H1 (cell line): ENCODE data around the gene MS4A3. TPM values are rescaled to one million over a fixed set of nuclear protein-coding genes. Genes with fewer than 3 reads are reported as not detected.

Experiments
- CTCF ChIA-PET: fragments of 300-600 bp; sonication (Branson Sonifier 250); formaldehyde crosslinking; loops from one replicate; lab custom pipeline; 2021; ENCODE audit not compliant: partially characterized antibody; lab: Charles Lee
- POLR2A ChIA-PET: fragments of 300-600 bp; sonication (Branson Sonifier 250); formaldehyde crosslinking; loops from one replicate; lab custom pipeline; 2021; ENCODE audit warnings: inconsistent platforms; ENCODE audit not compliant: partially characterized antibody; lab: Charles Lee
- DNase-seq, 2 experiments: peaks; one replicate each; pipeline versions ENCODE4 v3.0.0 to v3.0.0-alpha.2; 2010 to 2022; ENCODE audit warnings: low spot score in 2 of 2, low read depth in 1 of 2, mixed read lengths in 1 of 2
- FAIRE-seq: peaks from 2 replicates; lab custom pipeline; 2011; peaks lifted over from hg19 to GRCh38; lab: Jason Lieb, UNC
- H2AFZ ChIP-seq: 2 replicates; pipeline ENCODE4 v1.8.1; 2012; ENCODE audit warnings: low read length, inconsistent platforms
- H2AK5ac ChIP-seq: 2 replicates; pipeline ENCODE4 v1.6.1; 2013; ENCODE audit warnings: low read depth, low read length
- H2BK120ac ChIP-seq: replicated peaks from 2 replicates; pipeline ENCODE3; 2013; ENCODE audit warnings: low read depth, low read length, inconsistent platforms
- H2BK12ac ChIP-seq: 2 replicates; pipeline ENCODE4 v1.6.1; 2013; ENCODE audit warnings: low read depth, low read length
- H2BK15ac ChIP-seq: 2 replicates; pipeline ENCODE4 v1.6.1; 2013; ENCODE audit warnings: low read length
- H2BK20ac ChIP-seq: 2 replicates; pipeline ENCODE4 v1.6.1; 2013; ENCODE audit warnings: low read length
- H2BK5ac ChIP-seq: 2 replicates; pipeline ENCODE4 v1.6.1; 2013; ENCODE audit warnings: low read depth, low read length
- H3K14ac ChIP-seq: 2 replicates; pipeline ENCODE4 v1.6.1; 2013; ENCODE audit warnings: inconsistent platforms; ENCODE audit not compliant: insufficient read length
- H3K18ac ChIP-seq: 2 replicates; pipeline ENCODE4 v1.6.1; 2013; ENCODE audit warnings: low read length; ENCODE audit errors: extremely low read depth
- H3K23ac ChIP-seq: 2 replicates; pipeline ENCODE4 v1.6.1; 2013; ENCODE audit warnings: inconsistent platforms; ENCODE audit not compliant: insufficient read length
- H3K23me2 ChIP-seq: 2 replicates; pipeline ENCODE4 v1.6.1; 2013; ENCODE audit warnings: low read depth, low read length
- H3K27ac ChIP-seq: 2 replicates; pipeline ENCODE4 v1.6.1; 2011; ENCODE audit warnings: low read depth, low read length, inconsistent platforms
- H3K27me3 ChIP-seq, 4 experiments: replicated peaks in 1 of 4; 1 replicate in 1 of 4; 2 replicates in 3 of 4; pipeline versions ENCODE4 v1.6.1 to v1.8.1; 2011 to 2013; ENCODE audit warnings: low read length in 3 of 4, mild to moderate bottlenecking in 3 of 4, inconsistent platforms in 2 of 4, mixed read lengths in 2 of 4, moderate library complexity in 1 of 4; ENCODE audit not compliant: control insufficient read depth in 3 of 4, insufficient read depth in 3 of 4; ENCODE audit errors: extremely low read depth in 1 of 4
- H3K36me3 ChIP-seq, 4 experiments: 2 replicates each; pipeline versions ENCODE4 v1.6.1 to v1.8.1; 2011 to 2013; ENCODE audit warnings: mild to moderate bottlenecking in 4 of 4, low read length in 3 of 4, moderate library complexity in 2 of 4, control low read depth in 1 of 4, inconsistent platforms in 1 of 4; ENCODE audit not compliant: insufficient read depth in 4 of 4, control insufficient read depth in 2 of 4
- H3K4ac ChIP-seq: replicated peaks from 2 replicates; pipeline ENCODE3; 2013; ENCODE audit warnings: low read length, low read depth, mixed read lengths, inconsistent platforms; ENCODE audit not compliant: insufficient read length
- H3K4me1 ChIP-seq, 4 experiments: replicated peaks in 1 of 4; 1 replicate in 1 of 4; 2 replicates in 3 of 4; pipeline versions ENCODE4 v1.6.1 to v1.8.1; 2011 to 2013; ENCODE audit warnings: low read length in 3 of 4, inconsistent platforms in 2 of 4, mixed read lengths in 1 of 4; ENCODE audit not compliant: insufficient read depth in 4 of 4, control insufficient read depth in 3 of 4
- H3K4me2 ChIP-seq, 2 experiments: 2 replicates each; pipeline versions ENCODE4 v1.6.1 to v1.8.1; 2011 to 2013; ENCODE audit warnings: low read depth in 2 of 2, low read length in 2 of 2, control low read depth in 1 of 2, inconsistent platforms in 1 of 2, mild to moderate bottlenecking in 1 of 2; ENCODE audit not compliant: insufficient read depth in 1 of 2
- H3K4me3 ChIP-seq, 4 experiments: fragments of 200-600, 300-600 bp in 1 of 4; sonication (generic), shearing (Covaris generic), sonication (Bioruptor Twin) in 1 of 4; 2 replicates each; pipeline versions ENCODE4 v1.5.1 to v1.8.1; 2011 to 2016; ENCODE audit warnings: low read length in 4 of 4, low read depth in 3 of 4, control low read depth in 2 of 4, inconsistent platforms in 2 of 4, mild to moderate bottlenecking in 2 of 4, mixed read lengths in 1 of 4, moderate library complexity in 1 of 4; ENCODE audit not compliant: insufficient read depth in 2 of 4; ENCODE audit errors: extremely low read depth in 1 of 4
- H3K56ac ChIP-seq: replicated peaks from 2 replicates; pipeline ENCODE3; 2013; ENCODE audit warnings: low read depth, mild to moderate bottlenecking, mixed read lengths, low read length, inconsistent platforms; ENCODE audit not compliant: insufficient read length
- H3K79me1 ChIP-seq: 2 replicates; pipeline ENCODE4 v1.6.1; 2013; ENCODE audit warnings: low read depth, low read length, control low read depth
- H3K79me2 ChIP-seq, 2 experiments: 2 replicates each; pipeline versions ENCODE4 v1.6.1 to v1.8.1; 2012 to 2013; ENCODE audit warnings: low read length in 2 of 2, mild to moderate bottlenecking in 2 of 2, inconsistent platforms in 1 of 2; ENCODE audit not compliant: insufficient read depth in 2 of 2, control insufficient read depth in 1 of 2
- H3K9ac ChIP-seq, 4 experiments: replicated peaks in 1 of 4; 1 replicate in 1 of 4; 2 replicates in 3 of 4; pipeline versions ENCODE4 v1.6.1 to v1.8.1; 2011 to 2013; ENCODE audit warnings: low read depth in 3 of 4, low read length in 3 of 4, control low read depth in 2 of 4, mild to moderate bottlenecking in 2 of 4, moderate library complexity in 2 of 4, inconsistent platforms in 1 of 4; ENCODE audit errors: extremely low read depth in 1 of 4
- H3K9me3 ChIP-seq, 2 experiments: 2 replicates each; pipeline versions ENCODE4 v1.6.1 to v1.8.1; 2012 to 2013; ENCODE audit warnings: mild to moderate bottlenecking in 2 of 2, moderate library complexity in 2 of 2, control low read depth in 1 of 2, inconsistent platforms in 1 of 2, low read depth in 1 of 2, low read length in 1 of 2, mixed read lengths in 1 of 2; ENCODE audit not compliant: insufficient read depth in 2 of 2
- H4K20me1 ChIP-seq, 2 experiments: replicated peaks in 1 of 2; 2 replicates each; pipeline versions ENCODE3 to v1.8.1; 2011 to 2013; ENCODE audit warnings: inconsistent platforms in 2 of 2, low read length in 2 of 2, mild to moderate bottlenecking in 1 of 2; ENCODE audit not compliant: insufficient read depth in 2 of 2, control insufficient read depth in 1 of 2
- H4K5ac ChIP-seq: 2 replicates; pipeline ENCODE4 v1.6.1; 2013; ENCODE audit warnings: low read length, low read depth, mixed read lengths, inconsistent platforms; ENCODE audit not compliant: insufficient read length
- H4K8ac ChIP-seq: 2 replicates; pipeline ENCODE4 v1.8.0; 2013; ENCODE audit warnings: mild to moderate bottlenecking, moderate library complexity, low read length, inconsistent platforms; ENCODE audit not compliant: insufficient read depth; ENCODE audit errors: extremely low read depth
- H4K91ac ChIP-seq: replicated peaks from 2 replicates; pipeline ENCODE3; 2013; ENCODE audit warnings: low read length, mixed read lengths, inconsistent platforms; ENCODE audit not compliant: insufficient read length
- ATF3 ChIP-seq: IDR thresholded peaks from 2 replicates; pipeline ENCODE4 v1.6.1; 2011; ENCODE audit warnings: low read depth, mild to moderate bottlenecking, low read length; ENCODE audit not compliant: insufficient read depth
- CEBPB ChIP-seq: IDR thresholded peaks from 2 replicates; pipeline ENCODE4 v1.6.1; 2012; ENCODE audit warnings: low read depth, low read length
- E2F6 ChIP-seq: IDR thresholded peaks from 2 replicates; pipeline ENCODE4 v1.6.1; 2012; ENCODE audit warnings: inconsistent platforms
- EGR1 ChIP-seq: IDR thresholded peaks from 2 replicates; pipeline ENCODE4 v1.6.1; 2011; ENCODE audit warnings: low read depth, low read length, borderline replicate concordance
- JUND ChIP-seq: IDR thresholded peaks from 2 replicates; pipeline ENCODE4 v1.6.1; 2011; ENCODE audit warnings: mild to moderate bottlenecking, improper control_type of control experiment, low read length
- KDM5A ChIP-seq: fragments of 200-600 bp; IDR thresholded peaks from 2 replicates; pipeline ENCODE4 v1.7.1; 2012; ENCODE audit warnings: mild to moderate bottlenecking, low read length, inconsistent platforms, mixed read lengths
- PHF8 ChIP-seq: fragments of 200-600 bp; sonication (generic); conservative IDR thresholded peaks from 2 replicates; pipeline ENCODE4 v1.7.1; 2012; ENCODE audit warnings: low read depth, mild to moderate bottlenecking, inconsistent platforms, low read length, moderate library complexity
- RFX5 ChIP-seq: IDR thresholded peaks from 2 replicates; pipeline ENCODE4 v1.6.1; 2011; ENCODE audit warnings: low read depth, low read length, improper control_type of control experiment, borderline replicate concordance
- SIN3A ChIP-seq, 2 experiments: IDR thresholded peaks in 1 of 2; conservative IDR thresholded peaks in 1 of 2; 2 replicates each; pipeline ENCODE4 v1.6.1; 2011 to 2012; ENCODE audit warnings: low read length in 2 of 2, improper control_type of control experiment in 1 of 2, low read depth in 1 of 2, mild to moderate bottlenecking in 1 of 2
- TAF1 ChIP-seq: IDR thresholded peaks from 2 replicates; pipeline ENCODE4 v1.6.1; 2011; ENCODE audit warnings: mild to moderate bottlenecking, low read depth, low read length
- USF2 ChIP-seq: IDR thresholded peaks from 2 replicates; pipeline ENCODE4 v1.6.1; 2011; ENCODE audit warnings: low read length, improper control_type of control experiment
- WGBS, 2 experiments: shearing (Covaris generic) in 1 of 2; methylation state at CpG; one replicate each; pipeline versions ENCODE4 v1.1.6 to v1.1.7; 2013 to 2015; ENCODE audit warnings: low lambda C conversion rate in 2 of 2, mixed read lengths in 2 of 2, inconsistent platforms in 1 of 2, low coverage in 1 of 2, missing lambda C conversion rate in 1 of 2; ENCODE audit not compliant: insufficient replicate concordance in 2 of 2, insufficient coverage in 1 of 2, insufficient read length in 1 of 2; ENCODE audit errors: extremely low coverage in 1 of 2, missing lambda C conversion rate in 1 of 2; 5-methylcytosine and 5-hydroxymethylcytosine counted together
- polyA plus RNA-seq, 7 experiments: library from polyadenylated mRNA; depleted of rRNA in 3 of 7; stranded (reverse) in 5 of 7; unstranded in 2 of 7; fragments of >200 nt in 5 of 7; fragments of 200-250 nt in 2 of 7; gene quantifications; 1 replicate in 5 of 7; 2 replicates in 1 of 7; 4 replicates in 1 of 7; pipeline versions ENCODE4 v1.2.1 to v1.2.3, GENCODE V29; 2011 to 2013; ENCODE audit warnings: missing spikeins in 2 of 7, mixed read lengths in 2 of 7
- total RNA-seq: library from RNA; stranded (reverse); fragmentation: NEBNext Ultra II Directional; extraction: Animal tissue kit (Norgen Biotek cat#: 25700); gene quantifications from 2 replicates; pipeline ENCODE4 v1.2.1, GENCODE V29; 2021

The MS4A3 gene
- total and polyA plus RNA-seq, 2 of the 8 experiments (the other 6 are each of a cell fraction or from before 2014, with no cell fraction given): not detected

- Histone ChIP-seq H3K56ac (no peak overlapping the region), H3K23me2 (no peaks in the 10 kb centered on the region), H3K4me3 (no peak overlapping the region), H2BK20ac (no peak overlapping the region), H3K9me3 (no peaks in the 10 kb centered on the region; a peak in 1 of 4 replicates), H2BK120ac (no peak overlapping the region), H2AK5ac (no peak overlapping the region), H3K4ac (no peak overlapping the region), H3K36me3 (no peaks in the 10 kb centered on the region), H3K27me3 (no peaks in the 10 kb centered on the region), H2AFZ (no peak overlapping the region), H4K91ac (no peak overlapping the region), H3K23ac (no peak overlapping the region), H3K9ac (no peak overlapping the region), H3K18ac (no peak overlapping the region), H3K27ac (no peak overlapping the region), H2BK5ac (no peak overlapping the region), H3K4me2 (no peak overlapping the region), H3K79me1 (no peaks in the 10 kb centered on the region), H4K8ac (no peak overlapping the region), H2BK15ac (no peak overlapping the region), H3K14ac (no peak overlapping the region), H3K79me2 (no peaks in the 10 kb centered on the region), H3K4me1 (no peaks in the 10 kb centered on the region), H4K5ac (no peak overlapping the region), H4K20me1 (no peaks in the 10 kb centered on the region), H2BK12ac (no peak overlapping the region)
- POLR2A ChIA-PET: no interaction called here
- WGBS, 2 experiments: 93% methylated on average over 1 of the region's 1 CpG; no CpG with 5 or more reads in 1 of the 2 experiments
- no peak for FAIRE-seq
- DNase-seq: no peak
- CTCF ChIA-PET: no interaction called here
- no peak for TF ChIP-seq PHF8
- no peak for TF ChIP-seq ATF3
- no peak for TF ChIP-seq USF2
- TF ChIP-seq EGR1: no peak
- TF ChIP-seq JUND: no peak
- no peak for TF ChIP-seq RFX5
- no peak for TF ChIP-seq E2F6
- TF ChIP-seq KDM5A: no peak
- TF ChIP-seq CEBPB: no peak
- TF ChIP-seq TAF1: no peak
- no peak for TF ChIP-seq SIN3A (conservative IDR thresholded peaks at IDR 0.05 in 1 of 2, IDR thresholded peaks at IDR 0.05 in 1 of 2; ENCODE audit: low read depth in 1 of 2, low read length in 2 of 2)
Measured at GRCh38 chr11:60064111-60064510, 7.6 kb downstream of the MS4A3 start.
